ENCODE measurements around the gene F2RL3.

DNA sequence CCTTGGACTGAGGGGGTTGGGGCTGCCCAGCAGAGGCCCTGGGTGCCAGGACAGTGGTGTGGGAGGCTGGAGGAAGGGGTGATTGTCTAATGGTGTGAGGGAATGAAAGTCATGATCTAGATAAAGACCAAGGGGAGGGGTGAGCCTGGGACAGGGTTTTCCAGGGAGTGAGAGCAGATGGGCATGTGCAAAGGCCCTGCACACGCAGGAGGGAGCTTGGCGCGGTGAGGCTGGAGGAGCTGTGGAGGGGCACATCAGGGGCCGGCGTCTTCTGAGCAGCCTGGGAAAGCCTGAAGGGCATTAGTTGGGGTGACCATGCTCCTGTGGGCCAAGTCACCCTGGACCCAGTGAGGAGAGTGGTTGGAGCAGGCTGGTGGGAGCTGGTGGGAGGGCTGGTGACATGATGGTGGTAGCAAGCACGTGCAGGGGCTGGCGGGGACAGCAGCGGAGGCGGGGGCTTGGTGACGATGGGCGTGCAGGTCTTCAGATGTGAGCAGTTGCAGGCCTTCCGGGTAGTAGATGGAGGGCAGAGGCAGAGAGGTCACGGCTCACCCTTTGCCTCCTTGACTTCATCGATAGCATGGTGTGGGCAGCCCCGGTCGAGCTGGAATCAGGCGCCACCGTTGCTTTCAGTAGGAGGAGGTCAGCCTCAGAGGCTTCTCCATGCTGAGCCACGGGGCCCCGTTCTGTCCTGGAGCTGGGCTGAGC is 20.2 kb upstream of the F2RL3 start:
- TF ChIP-seq, protein P1, sequence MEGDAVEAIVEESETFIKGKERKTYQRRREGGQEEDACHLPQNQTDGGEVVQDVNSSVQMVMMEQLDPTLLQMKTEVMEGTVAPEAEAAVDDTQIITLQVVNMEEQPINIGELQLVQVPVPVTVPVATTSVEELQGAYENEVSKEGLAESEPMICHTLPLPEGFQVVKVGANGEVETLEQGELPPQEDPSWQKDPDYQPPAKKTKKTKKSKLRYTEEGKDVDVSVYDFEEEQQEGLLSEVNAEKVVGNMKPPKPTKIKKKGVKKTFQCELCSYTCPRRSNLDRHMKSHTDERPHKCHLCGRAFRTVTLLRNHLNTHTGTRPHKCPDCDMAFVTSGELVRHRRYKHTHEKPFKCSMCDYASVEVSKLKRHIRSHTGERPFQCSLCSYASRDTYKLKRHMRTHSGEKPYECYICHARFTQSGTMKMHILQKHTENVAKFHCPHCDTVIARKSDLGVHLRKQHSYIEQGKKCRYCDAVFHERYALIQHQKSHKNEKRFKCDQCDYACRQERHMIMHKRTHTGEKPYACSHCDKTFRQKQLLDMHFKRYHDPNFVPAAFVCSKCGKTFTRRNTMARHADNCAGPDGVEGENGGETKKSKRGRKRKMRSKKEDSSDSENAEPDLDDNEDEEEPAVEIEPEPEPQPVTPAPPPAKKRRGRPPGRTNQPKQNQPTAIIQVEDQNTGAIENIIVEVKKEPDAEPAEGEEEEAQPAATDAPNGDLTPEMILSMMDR (optimal IDR thresholded peaks at IDR 0.05 in 1 of 3, IDR thresholded peaks at IDR 0.05 in 1 of 3, conservative IDR thresholded peaks at IDR 0.05 in 1 of 3; ENCODE audit: extremely low read depth in 1 of 3, insufficient read depth in 2 of 3, low read length in 3 of 3), result no peak
- TF ChIP-seq EZH2 (IDR thresholded peaks at IDR 0.05; ENCODE audit: low read length), result no peak

All from keratinocyte (primary cell).